ENCODE results near the gene L2HGDH.
A peak's percentile ranks its signal among the peaks of the same experiment; 100 is the strongest.

Gene L2HGDH

GRCh38 chr14:50229681-50230080 is 82.3 kb downstream of the L2HGDH start:
- no peak for DNase-seq (ENCODE audit: low spot score)

DNA sequence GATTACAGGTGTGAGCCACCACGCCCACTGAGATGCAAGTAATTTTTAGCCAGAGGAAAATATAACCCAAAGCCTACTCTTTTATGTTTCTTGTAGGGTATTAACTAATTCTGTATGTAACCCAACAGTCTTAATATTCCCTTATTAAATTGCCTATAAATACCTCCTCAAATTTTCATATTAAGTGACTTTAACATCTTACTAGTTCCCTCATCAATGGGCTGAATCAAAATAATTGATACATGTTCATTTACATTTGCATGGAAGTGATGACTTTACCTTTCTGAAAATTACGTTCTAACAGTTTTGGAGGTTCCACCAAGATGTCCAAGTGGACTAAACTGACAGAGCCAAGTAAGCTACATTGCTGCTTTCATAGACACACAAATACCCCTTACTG is 83.7 kb downstream of the L2HGDH start:
- no peak for DNase-seq (ENCODE audit: low spot score)

DNA sequence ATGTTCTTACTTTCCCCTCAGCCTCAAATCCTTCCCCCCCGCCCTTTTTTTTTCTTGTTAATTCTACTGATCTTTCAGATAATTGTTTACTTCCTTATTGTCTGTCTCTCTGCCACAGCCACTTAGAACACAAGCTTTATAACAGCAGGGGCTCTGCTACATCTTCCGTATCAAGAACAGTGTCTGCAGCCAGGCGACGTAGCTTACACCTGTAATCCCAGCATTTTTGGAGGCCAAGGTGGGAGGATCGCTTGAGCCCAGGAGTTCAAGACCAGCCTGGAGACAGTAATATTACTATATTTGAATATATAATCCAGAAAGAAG is 86.1 kb downstream of the L2HGDH start:
- no peak for DNase-seq (ENCODE audit: low spot score)

- DNase-seq (ENCODE audit: low spot score), result peak; percentile 76
Observed at GRCh38 chr14:50225067-50225973, 86.7 kb downstream of the L2HGDH start.

DNA sequence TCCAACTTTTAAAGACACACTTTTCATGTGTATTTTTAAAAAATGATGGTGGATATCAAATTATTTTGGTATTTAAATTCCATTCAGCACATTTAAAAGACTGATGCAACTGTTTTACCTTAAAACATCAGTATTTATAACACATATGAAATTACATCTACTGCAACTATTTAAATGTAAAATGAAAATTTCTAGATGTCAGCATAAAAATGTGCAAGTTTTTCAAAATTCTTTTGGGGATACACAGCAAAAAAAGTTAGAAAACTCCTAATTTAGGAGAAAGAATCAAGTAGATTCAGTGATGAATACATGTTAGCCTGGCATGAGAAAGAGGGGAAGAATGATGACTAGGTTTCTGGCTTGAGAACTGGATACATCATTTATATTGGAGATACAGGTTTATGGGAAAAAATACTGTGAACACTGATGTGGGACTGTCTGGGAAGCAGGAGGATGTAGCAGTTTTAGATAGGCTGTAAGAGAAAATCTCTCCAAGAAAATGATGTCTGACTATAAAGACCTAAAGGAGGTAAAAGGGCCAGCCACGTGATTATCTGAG is 89.9 kb downstream of the L2HGDH start:
- peak; percentile 23 for DNase-seq (ENCODE audit: low spot score)

DNA sequence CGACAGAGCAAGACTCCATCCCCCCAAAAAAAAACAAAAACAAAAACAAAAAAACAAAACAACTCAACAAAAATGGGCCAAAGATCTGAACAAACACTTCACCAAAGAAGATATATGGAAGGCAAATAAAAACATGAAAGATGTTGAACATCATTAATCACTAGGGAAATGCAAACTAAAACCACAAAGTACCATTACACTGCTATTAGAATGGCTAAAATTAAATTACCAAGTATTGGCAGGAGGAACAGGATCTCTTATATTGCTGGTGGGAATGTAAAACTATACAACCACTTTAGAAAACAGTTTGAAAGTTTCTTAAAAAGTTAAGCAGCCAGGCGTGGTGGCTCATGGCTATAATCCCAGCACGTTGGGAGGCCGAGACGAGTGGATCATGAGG is 93.5 kb downstream of the L2HGDH start:
- DNase-seq (ENCODE audit: low spot score), result no peak

DNA sequence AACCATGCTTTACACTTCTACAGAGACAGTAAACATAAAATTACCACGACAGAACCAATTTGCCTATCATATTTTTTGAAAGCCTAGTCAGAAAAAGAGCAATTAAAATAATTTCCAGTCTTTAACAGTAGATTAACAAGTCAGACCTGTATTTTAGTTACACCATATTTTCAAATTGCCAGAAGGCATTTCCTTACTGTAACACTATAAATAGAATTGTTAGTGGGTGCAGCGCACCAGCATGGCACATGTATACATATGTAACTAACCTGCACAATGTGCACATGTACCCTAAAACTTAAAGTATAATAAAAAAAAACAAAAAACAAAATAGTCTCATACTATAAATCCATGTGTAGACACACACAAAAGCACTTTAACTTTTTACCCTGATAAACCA is 96.6 kb downstream of the L2HGDH start:
- no peak for DNase-seq (ENCODE audit: low spot score)

- no peak for DNase-seq (ENCODE audit: low spot score)
Observed at GRCh38 chr14:50213795-50214194, 98.2 kb downstream of the L2HGDH start.

- no peak for DNase-seq (ENCODE audit: low spot score)
Observed at GRCh38 chr14:50212726-50213125, 99.3 kb downstream of the L2HGDH start.

DNA sequence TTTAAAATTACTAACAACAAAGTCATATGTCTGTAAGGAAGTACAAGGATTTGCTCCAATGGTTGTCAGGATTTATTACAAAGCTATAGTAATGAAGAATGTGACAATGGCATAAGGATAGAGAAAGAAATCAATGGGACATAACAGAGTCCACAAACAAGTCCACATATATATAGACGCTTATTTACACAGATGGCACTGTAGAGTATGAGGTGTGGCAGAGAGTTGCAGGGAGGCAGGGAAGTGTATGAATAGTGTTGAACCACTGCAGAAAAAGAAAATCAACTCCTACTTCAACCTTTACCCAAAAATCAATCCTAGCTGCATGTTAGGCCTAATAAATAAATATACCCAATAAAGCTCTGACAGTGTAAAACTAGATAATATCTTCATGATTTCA is 102.0 kb downstream of the L2HGDH start:
- DNase-seq (ENCODE audit: low spot score), result no peak

- no peak for DNase-seq (ENCODE audit: low spot score)
Observed at GRCh38 chr14:50198499-50198898, 113.5 kb downstream of the L2HGDH start.

DNA sequence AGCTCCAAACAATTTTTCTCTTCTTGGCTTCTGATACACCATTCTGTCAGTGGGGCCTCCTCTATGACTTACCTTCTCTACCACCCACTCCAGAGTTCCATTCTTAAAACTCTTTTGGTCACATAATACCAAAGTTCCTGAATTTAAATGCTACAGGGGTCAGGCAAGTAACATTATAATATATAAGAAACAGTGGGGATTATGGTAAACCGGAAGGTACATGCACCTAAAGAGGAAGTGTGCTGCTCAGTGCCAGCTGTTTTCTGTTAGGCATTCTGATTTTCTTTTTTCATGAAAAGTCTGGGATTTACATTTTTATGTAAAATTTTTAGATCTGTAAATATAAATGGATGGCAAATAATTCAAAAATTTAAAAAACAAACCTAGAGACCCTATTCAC is 120.5 kb downstream of the L2HGDH start:
- no peak for DNase-seq (ENCODE audit: low spot score)

All from GM03348 (cell line).